Thoracic aorta (tissue), 2 donors: ENCODE measurements around the gene PFKP. TPM values are rescaled to one million over a fixed set of nuclear protein-coding genes. Genes with fewer than 3 reads are reported as not detected.
A peak's percentile ranks its signal among the peaks of the same experiment; 100 is the strongest.
"Not testable (repeated sequence)": the region's sequence is repeated elsewhere in the genome, so short reads cannot be mapped to it uniquely, and the experiment has no call there.

Experiments used
- ATAC-seq: fragments of 150-250 bp; one replicate; pipeline ENCODE4 v1.8.0; 2017; ENCODE audit warnings: low read depth; ENCODE audit not compliant: insufficient number of reproducible peaks, low FRiP score
- DNase-seq: peaks from one replicate; pipeline ENCODE4 v3.0.0-alpha.2; 2020; ENCODE audit warnings: low spot score
- H3K27ac ChIP-seq, 2 donors: fragments of 200-600 bp; sonication (generic); 1 replicate in 1 of 2; 2 replicates in 1 of 2; pipeline ENCODE4 v1.5.1; 2016; ENCODE audit warnings: mild to moderate bottlenecking in 2 of 2, moderate library complexity in 2 of 2
- H3K27me3 ChIP-seq: fragments of 200-600 bp; sonication (generic); replicated peaks from 2 replicates; pipeline ENCODE4 v1.6.0; 2016; ENCODE audit warnings: mild to moderate bottlenecking; ENCODE audit not compliant: insufficient read depth
- H3K36me3 ChIP-seq: fragments of 200-600 bp; sonication (generic); one replicate; pipeline ENCODE4 v1.5.1; 2016
- H3K4me1 ChIP-seq, 2 donors: fragments of 200-600 bp; sonication (generic); 1 replicate in 1 of 2; 2 replicates in 1 of 2; pipeline versions ENCODE4 v1.5.1 to v1.6.0; 2016; ENCODE audit warnings: low read depth in 2 of 2, mild to moderate bottlenecking in 1 of 2; ENCODE audit not compliant: control insufficient read depth in 1 of 2
- H3K4me3 ChIP-seq: fragments of 200-600 bp; sonication (generic); 2 replicates; pipeline ENCODE4 v1.5.1; 2016; ENCODE audit warnings: mild to moderate bottlenecking
- H3K9me3 ChIP-seq: fragments of 200-600 bp; sonication (generic); 2 replicates; pipeline ENCODE4 v1.5.1; 2016
- CTCF ChIP-seq: fragments of 200-600 bp; sonication (generic); IDR thresholded peaks from one replicate; pipeline ENCODE4 v1.5.1; 2019; ENCODE audit warnings: antibody characterized with exemption
- total RNA-seq, 2 donors: library from RNA; depleted of rRNA; stranded (reverse); fragments of >200 nt; gene quantifications; one replicate each; pipeline versions ENCODE4 v1.1.0 to v1.2.3, GENCODE V29; 2016

PFKP gene
- total RNA-seq, 2 donors from 2014 or later, result 91.4 to 153 TPM

GRCh38 chr10:3059974-3060373, 7.4 kb upstream of the PFKP start:
- no peak for ATAC-seq
- Histone ChIP-seq H3K4me3 (no peak overlapping the region), H3K27ac (no peak overlapping the region), H3K36me3 (no peaks in the 10 kb centered on the region), H3K9me3 (no peaks in the 10 kb centered on the region), H3K27me3 (no peaks in the 10 kb centered on the region), H3K4me1 (no peaks in the 10 kb centered on the region)
- TF ChIP-seq CTCF, result no peak
- no peak for DNase-seq

GRCh38 chr10:3060481-3060889, 6.9 kb upstream of the PFKP start:
- DNase-seq (no peak), ATAC-seq (no peak)
- Histone ChIP-seq H3K27ac (no peak overlapping the region), H3K27me3 (no peaks in the 10 kb centered on the region), H3K36me3 (no peaks in the 10 kb centered on the region), H3K4me1 (no peaks in the 10 kb centered on the region), H3K9me3 (no peaks in the 10 kb centered on the region), H3K4me3 (no peak overlapping the region)
- no peak for TF ChIP-seq CTCF

- not testable (repeated sequence) for H3K27ac ChIP-seq, H3K9me3 ChIP-seq, DNase-seq, H3K36me3 ChIP-seq, H3K27me3 ChIP-seq, H3K4me3 ChIP-seq, ATAC-seq, H3K4me1 ChIP-seq
Observed at GRCh38 chr10:3061323-3061898, 5.9 kb upstream of the PFKP start.

- no peak overlapping the region for H3K4me3 ChIP-seq
- no peaks in the 10 kb centered on the region for H3K9me3 ChIP-seq
- no peak for ATAC-seq
- no peak for TF ChIP-seq CTCF
- peaks cover 6 to 9% of the 10 kb centered on the region in 2 donors for H3K4me1 ChIP-seq
- no peaks in the 10 kb centered on the region for H3K36me3 ChIP-seq
- no peak for DNase-seq
- H3K27ac ChIP-seq, result no peak overlapping the region
- no peaks in the 10 kb centered on the region for H3K27me3 ChIP-seq
Observed at GRCh38 chr10:3062502-3063186, 4.7 kb upstream of the PFKP start.

GRCh38 chr10:3064423-3064822, 2.9 kb upstream of the PFKP start:
- Histone ChIP-seq H3K27ac (no peak overlapping the region), H3K36me3 (no peaks in the 10 kb centered on the region), H3K9me3 (no peaks in the 10 kb centered on the region), H3K4me1 (peaks cover 9 to 13% of the 10 kb centered on the region in 2 donors), H3K27me3 (no peaks in the 10 kb centered on the region), H3K4me3 (no peak overlapping the region)
- no peak for DNase-seq
- ATAC-seq, result no peak
- TF ChIP-seq CTCF, result no peak

GRCh38 chr10:3065622-3066021, 1.7 kb upstream of the PFKP start:
- Histone ChIP-seq H3K4me3 (no peak overlapping the region), H3K9me3 (no peaks in the 10 kb centered on the region), H3K4me1 (peaks cover 10 to 16% of the 10 kb centered on the region in 2 donors), H3K27me3 (no peaks in the 10 kb centered on the region), H3K36me3 (no peaks in the 10 kb centered on the region), H3K27ac (peak overlapping the region in 1 of 2 donors; percentile 28)
- no peak for TF ChIP-seq CTCF
- no peak for ATAC-seq
- no peak for DNase-seq
